GM18498 (cell line): ENCODE results near the gene GTPBP6.

Experiments used
- ATAC-seq: cut with Tn5 transposase; IDR thresholded peaks from one replicate; pipeline ENCODE4 v1.9.1; 2021; ENCODE audit warnings: mild to moderate bottlenecking, moderate library complexity; ENCODE audit not compliant: unreplicated experiment

The GTPBP6 gene, protein sequence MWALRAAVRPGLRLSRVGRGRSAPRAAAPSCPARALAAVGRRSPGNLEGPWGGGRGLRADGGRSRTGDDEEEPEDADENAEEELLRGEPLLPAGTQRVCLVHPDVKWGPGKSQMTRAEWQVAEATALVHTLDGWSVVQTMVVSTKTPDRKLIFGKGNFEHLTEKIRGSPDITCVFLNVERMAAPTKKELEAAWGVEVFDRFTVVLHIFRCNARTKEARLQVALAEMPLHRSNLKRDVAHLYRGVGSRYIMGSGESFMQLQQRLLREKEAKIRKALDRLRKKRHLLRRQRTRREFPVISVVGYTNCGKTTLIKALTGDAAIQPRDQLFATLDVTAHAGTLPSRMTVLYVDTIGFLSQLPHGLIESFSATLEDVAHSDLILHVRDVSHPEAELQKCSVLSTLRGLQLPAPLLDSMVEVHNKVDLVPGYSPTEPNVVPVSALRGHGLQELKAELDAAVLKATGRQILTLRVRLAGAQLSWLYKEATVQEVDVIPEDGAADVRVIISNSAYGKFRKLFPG

DNA sequence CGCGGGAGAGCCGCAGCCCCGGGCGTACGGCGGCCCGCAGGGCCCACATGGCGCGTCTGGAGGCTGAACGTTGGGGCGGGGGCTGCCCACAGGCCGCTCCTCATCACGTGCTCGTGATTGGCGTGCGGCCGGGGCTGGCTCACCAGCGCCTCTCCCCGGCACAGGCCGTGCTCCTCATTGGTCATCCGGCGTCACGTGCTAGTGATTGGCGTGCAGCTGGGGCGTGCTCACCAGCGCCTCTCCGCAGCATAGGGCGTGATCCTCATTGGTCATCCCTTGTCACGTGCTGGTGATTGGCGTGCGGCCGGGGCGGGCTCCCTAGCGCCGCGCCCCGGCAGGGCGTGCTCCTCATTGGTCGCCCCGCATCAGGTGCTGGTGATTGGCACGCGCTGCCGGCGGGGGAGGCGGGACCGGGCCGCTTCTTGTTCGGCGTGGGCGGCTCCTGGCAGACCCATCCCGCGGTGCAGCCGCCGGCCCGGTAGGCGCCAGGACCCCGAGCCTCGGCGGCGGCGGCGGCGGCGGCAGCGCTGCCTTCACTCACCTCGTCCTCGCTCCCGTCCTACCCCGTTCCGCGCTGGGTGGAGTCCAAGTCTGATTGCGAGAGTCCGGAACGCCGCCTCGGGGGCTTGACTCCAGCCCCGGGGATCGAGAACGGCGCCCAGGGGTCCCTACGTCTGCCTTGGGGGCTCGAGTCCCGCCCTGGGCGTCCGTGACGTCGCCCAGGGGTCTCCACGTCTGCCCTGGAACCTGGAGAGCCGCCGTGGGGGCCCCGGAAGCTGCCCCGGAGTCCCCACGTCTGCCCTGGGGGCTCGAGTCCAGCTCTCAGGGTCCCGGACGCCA is at the start of gene GTPBP6:
Gene GTPBP6 (minus strand): TSS at position 58 of the 840 bp plus-strand sequence. CDS start 9 bp downstream, at position 49.
- ATAC-seq: peak; percentile 85

GRCh38 chrX:367866-368265 is 49.3 kb upstream of the GTPBP6 start:
- ATAC-seq: no peak

DNA sequence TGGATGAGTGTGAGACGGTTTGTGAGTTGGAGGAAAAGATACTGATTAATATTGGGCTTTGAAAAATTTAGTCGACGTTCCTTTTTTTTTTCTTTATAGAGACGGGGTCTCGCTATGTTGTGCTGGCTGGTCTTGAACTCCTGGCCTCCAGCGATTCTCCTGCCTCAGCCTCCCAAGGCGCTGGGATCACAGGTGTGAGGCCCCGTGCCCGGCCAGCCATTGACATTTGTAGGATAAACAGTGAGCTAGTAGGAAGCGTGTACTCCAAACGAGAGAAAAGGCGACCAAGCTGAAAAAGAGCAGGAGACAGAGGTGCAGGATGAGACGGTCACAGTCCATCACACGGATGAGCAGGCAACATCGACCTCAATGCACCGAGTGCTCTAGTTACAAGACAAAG is 48.8 kb upstream of the GTPBP6 start:
- ATAC-seq: no peak

- ATAC-seq: no peak
Observed at GRCh38 chrX:363621-364375, 45.2 kb upstream of the GTPBP6 start.

DNA sequence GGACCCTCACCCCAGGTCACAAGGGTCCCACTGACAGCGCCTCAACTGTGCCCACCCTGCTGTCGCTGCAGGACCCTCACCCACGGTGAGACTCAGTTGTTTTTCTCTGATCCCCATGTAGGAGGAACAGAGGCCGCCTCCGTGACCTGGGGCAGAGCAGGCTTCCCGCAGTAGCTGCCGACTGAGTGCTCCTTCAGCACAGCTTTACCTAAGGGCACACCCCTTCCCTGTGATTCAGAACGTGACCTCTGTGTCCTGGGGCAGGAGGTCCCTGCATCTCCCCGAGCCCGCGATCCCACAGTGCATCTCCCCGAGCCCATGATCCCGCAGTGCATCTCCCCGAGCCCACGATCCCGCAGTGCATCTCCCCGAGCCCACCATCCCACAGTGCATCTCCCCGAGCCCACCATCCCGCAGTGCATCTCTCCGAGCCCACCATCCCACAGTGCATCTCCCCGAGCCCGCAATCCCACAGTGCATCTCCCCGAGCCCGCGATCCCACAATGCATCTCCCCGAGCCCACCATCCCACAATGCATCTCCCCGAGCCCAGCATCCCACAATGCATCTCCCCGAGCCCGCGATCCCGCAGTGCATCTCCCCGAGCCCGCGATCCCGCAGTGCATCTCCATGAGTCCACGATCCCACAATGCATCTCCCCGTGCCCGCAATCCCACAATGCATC is 44.5 kb upstream of the GTPBP6 start:
- ATAC-seq: no peak

GRCh38 chrX:362351-362750 is 43.8 kb upstream of the GTPBP6 start:
- ATAC-seq: no peak

- ATAC-seq: no peak
Observed at GRCh38 chrX:361231-362145, 42.9 kb upstream of the GTPBP6 start.

DNA sequence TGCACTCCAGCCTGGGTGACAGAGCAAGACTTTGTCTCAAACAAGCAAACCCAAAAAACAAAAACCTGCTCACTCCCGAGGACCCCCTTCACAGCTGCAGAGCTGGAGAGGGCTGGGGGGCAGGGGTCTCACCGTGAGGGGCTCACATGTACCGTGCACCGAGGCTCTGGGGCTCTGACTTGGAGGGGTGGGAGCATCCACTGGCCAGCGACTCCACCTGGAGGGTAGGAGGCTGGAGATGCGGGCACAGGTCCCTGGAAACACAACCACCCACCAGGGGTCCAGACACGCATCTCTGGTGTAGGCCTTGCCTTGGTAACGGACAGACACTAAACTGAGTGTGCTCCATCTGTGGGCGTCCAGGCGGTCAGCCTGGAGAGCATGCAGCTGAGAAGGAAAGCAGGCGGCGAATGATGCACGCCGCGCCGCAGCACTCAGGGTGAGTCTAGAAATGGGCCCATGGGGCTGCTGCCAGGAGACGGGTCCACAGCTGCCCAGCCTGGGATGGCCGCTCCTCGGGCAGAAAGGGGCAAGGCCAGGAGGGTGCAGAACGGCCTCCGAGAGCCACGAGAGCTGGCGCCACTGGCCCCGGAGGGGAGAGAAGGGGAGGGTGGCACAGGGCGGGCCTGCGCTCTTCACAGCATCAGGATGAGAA is 42.0 kb upstream of the GTPBP6 start:
- ATAC-seq: no peak

DNA sequence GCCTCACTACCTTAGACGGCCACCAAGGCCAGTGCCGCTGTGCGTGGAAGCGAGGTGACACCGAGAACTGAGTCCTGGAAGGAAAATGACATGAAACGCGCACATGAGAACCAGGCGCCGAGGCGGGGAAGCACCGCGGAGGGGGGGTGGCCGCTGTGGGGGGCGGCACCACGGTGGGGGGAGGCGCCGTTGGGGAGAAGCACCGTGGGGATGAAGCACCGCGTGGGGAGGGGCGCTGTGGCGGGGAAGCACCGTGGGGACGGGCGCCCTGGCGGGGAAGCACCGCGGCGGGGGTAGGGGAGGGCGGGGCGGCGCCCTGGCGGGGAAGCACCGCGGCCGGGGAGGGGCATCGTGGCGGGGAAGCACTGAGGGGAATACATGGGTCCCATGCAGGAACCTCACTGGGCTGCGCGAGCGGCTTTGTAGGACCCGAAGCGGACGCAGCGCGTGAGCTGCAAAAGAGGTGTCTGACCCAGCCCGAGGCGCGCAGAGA is 40.1 kb upstream of the GTPBP6 start:
- ATAC-seq: no peak

DNA sequence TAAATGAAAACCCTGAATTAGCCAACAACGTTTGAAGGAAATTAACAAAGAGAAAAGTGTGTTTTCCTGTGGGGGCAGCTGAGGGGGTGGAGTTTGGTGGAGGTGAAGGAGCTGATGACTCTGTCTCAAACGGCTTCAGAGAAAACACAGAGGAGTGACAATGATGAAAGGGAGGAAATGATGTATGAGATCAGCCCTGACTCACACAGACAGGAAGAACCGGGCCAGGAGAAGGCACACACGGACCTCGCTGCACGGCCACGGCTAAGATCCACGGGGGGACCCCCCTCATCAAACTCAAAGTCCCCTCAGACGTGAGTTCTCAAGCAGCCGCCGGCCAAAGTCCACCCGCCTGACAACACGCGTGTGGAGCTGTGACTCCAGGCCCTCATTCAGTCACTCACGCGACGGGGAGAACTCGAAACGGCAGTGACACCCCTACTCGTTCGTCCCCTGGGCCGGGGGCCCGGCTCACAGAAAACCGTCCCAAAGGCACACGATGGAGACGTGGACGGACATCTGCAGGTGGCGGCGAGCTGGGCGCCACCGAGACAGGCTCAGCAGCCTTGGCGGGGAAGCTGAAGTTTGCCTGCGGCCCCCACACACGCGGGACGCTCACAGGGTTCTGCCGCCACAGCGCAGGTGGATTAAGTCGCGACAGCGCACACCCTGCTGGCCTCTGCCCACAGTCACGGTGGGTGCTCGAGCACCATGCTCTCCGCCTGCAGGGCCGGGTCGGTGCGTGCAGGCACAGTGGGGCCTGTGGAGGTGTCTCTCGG is 39.3 kb upstream of the GTPBP6 start:
- ATAC-seq: no peak

DNA sequence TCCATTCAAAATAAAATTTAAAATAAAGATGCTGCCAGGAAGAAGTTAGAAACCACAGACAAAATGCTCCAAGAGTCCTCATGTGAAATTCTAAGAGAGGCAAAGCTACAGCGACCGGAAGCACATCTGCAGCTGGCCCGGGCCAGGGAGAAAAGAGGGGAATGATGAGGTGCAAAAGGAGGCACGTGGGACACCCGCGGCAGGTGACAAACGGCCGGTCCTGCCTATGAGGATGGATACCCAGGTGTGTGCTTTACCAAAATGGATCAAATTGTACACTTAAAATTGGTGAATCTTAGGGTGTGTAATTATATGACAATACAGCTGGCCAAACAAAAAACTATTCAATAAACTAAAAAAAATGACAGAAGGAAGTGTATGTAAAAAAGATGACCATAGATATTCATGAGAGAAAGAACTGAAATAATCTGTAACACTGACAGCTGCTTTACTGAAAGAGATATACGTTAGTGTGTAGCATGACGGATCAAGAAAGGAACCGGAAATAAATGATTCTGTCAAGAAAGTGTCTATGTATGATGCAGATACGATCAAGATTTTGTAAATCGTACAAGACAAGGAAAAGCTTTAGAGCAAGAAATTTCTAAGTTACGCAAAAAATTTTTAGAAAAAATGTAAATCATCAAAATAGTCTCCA is 38.6 kb upstream of the GTPBP6 start:
- no peak for ATAC-seq

GRCh38 chrX:356385-357034 is 37.9 kb upstream of the GTPBP6 start:
- no peak for ATAC-seq

DNA sequence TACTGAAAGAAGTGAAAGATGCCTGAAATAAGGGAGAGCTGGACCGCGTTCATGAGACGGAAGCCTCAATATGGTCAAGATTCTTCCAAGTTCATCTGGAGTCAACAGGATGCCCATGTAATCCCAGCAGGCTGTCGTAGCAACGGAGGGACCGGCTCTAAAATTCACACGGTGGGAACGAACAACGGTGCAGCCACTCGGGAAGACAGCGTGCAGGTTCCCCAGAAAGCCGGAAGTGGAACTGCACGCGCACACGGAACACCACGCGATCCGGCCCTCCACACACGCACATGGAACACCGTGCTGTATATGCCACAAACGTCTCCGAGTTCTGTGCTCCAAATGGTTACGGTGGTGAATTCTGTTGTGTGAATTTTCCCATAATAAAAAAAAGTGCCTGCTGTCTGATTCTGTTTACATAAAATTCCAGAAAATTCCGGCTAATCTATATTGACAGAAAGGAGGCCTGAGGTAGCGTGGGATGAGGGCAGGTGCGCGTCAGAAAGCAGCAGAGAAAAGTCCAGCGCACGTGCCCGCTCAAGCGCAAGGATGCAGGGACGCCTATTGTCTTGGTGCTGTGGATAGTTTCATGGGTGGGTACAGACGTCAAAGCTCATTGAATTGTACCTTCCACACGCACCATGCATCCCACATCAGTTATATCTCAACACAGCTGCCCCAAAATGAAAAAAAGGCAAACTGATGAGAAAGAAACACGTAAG is 36.9 kb upstream of the GTPBP6 start:
- ATAC-seq: no peak

GRCh38 chrX:353566-354535 is 35.3 kb upstream of the GTPBP6 start:
- ATAC-seq: no peak
